H1 (cell line): ENCODE data around the gene TBC1D16. TPM values are rescaled to one million over a fixed set of nuclear protein-coding genes. Genes with fewer than 3 reads are reported as not detected.

ENCODE experiments used
- CTCF ChIA-PET: fragments of 300-600 bp; sonication (Branson Sonifier 250); formaldehyde crosslinking; loops from one replicate; lab custom pipeline; 2021; ENCODE audit not compliant: partially characterized antibody; lab: Charles Lee
- POLR2A ChIA-PET: fragments of 300-600 bp; sonication (Branson Sonifier 250); formaldehyde crosslinking; loops from one replicate; lab custom pipeline; 2021; ENCODE audit warnings: inconsistent platforms; ENCODE audit not compliant: partially characterized antibody; lab: Charles Lee
- DNase-seq, 2 experiments: peaks; one replicate each; pipeline versions ENCODE4 v3.0.0 to v3.0.0-alpha.2; 2010 to 2022; ENCODE audit warnings: low spot score in 2 of 2, low read depth in 1 of 2, mixed read lengths in 1 of 2
- FAIRE-seq: peaks from 2 replicates; lab custom pipeline; 2011; peaks lifted over from hg19 to GRCh38; lab: Jason Lieb, UNC
- H2AFZ ChIP-seq: 2 replicates; pipeline ENCODE4 v1.8.1; 2012; ENCODE audit warnings: low read length, inconsistent platforms
- H2AK5ac ChIP-seq: 2 replicates; pipeline ENCODE4 v1.6.1; 2013; ENCODE audit warnings: low read depth, low read length
- H2BK120ac ChIP-seq: replicated peaks from 2 replicates; pipeline ENCODE3; 2013; ENCODE audit warnings: low read depth, low read length, inconsistent platforms
- H2BK12ac ChIP-seq: 2 replicates; pipeline ENCODE4 v1.6.1; 2013; ENCODE audit warnings: low read depth, low read length
- H2BK15ac ChIP-seq: 2 replicates; pipeline ENCODE4 v1.6.1; 2013; ENCODE audit warnings: low read length
- H2BK20ac ChIP-seq: 2 replicates; pipeline ENCODE4 v1.6.1; 2013; ENCODE audit warnings: low read length
- H2BK5ac ChIP-seq: 2 replicates; pipeline ENCODE4 v1.6.1; 2013; ENCODE audit warnings: low read depth, low read length
- H3K14ac ChIP-seq: 2 replicates; pipeline ENCODE4 v1.6.1; 2013; ENCODE audit warnings: inconsistent platforms; ENCODE audit not compliant: insufficient read length
- H3K18ac ChIP-seq: 2 replicates; pipeline ENCODE4 v1.6.1; 2013; ENCODE audit warnings: low read length; ENCODE audit errors: extremely low read depth
- H3K23ac ChIP-seq: 2 replicates; pipeline ENCODE4 v1.6.1; 2013; ENCODE audit warnings: inconsistent platforms; ENCODE audit not compliant: insufficient read length
- H3K23me2 ChIP-seq: 2 replicates; pipeline ENCODE4 v1.6.1; 2013; ENCODE audit warnings: low read depth, low read length
- H3K27ac ChIP-seq: 2 replicates; pipeline ENCODE4 v1.6.1; 2011; ENCODE audit warnings: low read depth, low read length, inconsistent platforms
- H3K27me3 ChIP-seq, 4 experiments: replicated peaks in 1 of 4; 1 replicate in 1 of 4; 2 replicates in 3 of 4; pipeline versions ENCODE4 v1.6.1 to v1.8.1; 2011 to 2013; ENCODE audit warnings: low read length in 3 of 4, mild to moderate bottlenecking in 3 of 4, inconsistent platforms in 2 of 4, mixed read lengths in 2 of 4, moderate library complexity in 1 of 4; ENCODE audit not compliant: control insufficient read depth in 3 of 4, insufficient read depth in 3 of 4; ENCODE audit errors: extremely low read depth in 1 of 4
- H3K36me3 ChIP-seq, 4 experiments: 2 replicates each; pipeline versions ENCODE4 v1.6.1 to v1.8.1; 2011 to 2013; ENCODE audit warnings: mild to moderate bottlenecking in 4 of 4, low read length in 3 of 4, moderate library complexity in 2 of 4, control low read depth in 1 of 4, inconsistent platforms in 1 of 4; ENCODE audit not compliant: insufficient read depth in 4 of 4, control insufficient read depth in 2 of 4
- H3K4ac ChIP-seq: replicated peaks from 2 replicates; pipeline ENCODE3; 2013; ENCODE audit warnings: low read length, low read depth, mixed read lengths, inconsistent platforms; ENCODE audit not compliant: insufficient read length
- H3K4me1 ChIP-seq, 4 experiments: replicated peaks in 1 of 4; 1 replicate in 1 of 4; 2 replicates in 3 of 4; pipeline versions ENCODE4 v1.6.1 to v1.8.1; 2011 to 2013; ENCODE audit warnings: low read length in 3 of 4, inconsistent platforms in 2 of 4, mixed read lengths in 1 of 4; ENCODE audit not compliant: insufficient read depth in 4 of 4, control insufficient read depth in 3 of 4
- H3K4me2 ChIP-seq, 2 experiments: 2 replicates each; pipeline versions ENCODE4 v1.6.1 to v1.8.1; 2011 to 2013; ENCODE audit warnings: low read depth in 2 of 2, low read length in 2 of 2, control low read depth in 1 of 2, inconsistent platforms in 1 of 2, mild to moderate bottlenecking in 1 of 2; ENCODE audit not compliant: insufficient read depth in 1 of 2
- H3K4me3 ChIP-seq, 4 experiments: fragments of 200-600, 300-600 bp in 1 of 4; sonication (generic), shearing (Covaris generic), sonication (Bioruptor Twin) in 1 of 4; 2 replicates each; pipeline versions ENCODE4 v1.5.1 to v1.8.1; 2011 to 2016; ENCODE audit warnings: low read length in 4 of 4, low read depth in 3 of 4, control low read depth in 2 of 4, inconsistent platforms in 2 of 4, mild to moderate bottlenecking in 2 of 4, mixed read lengths in 1 of 4, moderate library complexity in 1 of 4; ENCODE audit not compliant: insufficient read depth in 2 of 4; ENCODE audit errors: extremely low read depth in 1 of 4
- H3K56ac ChIP-seq: replicated peaks from 2 replicates; pipeline ENCODE3; 2013; ENCODE audit warnings: low read depth, mild to moderate bottlenecking, mixed read lengths, low read length, inconsistent platforms; ENCODE audit not compliant: insufficient read length
- H3K79me1 ChIP-seq: 2 replicates; pipeline ENCODE4 v1.6.1; 2013; ENCODE audit warnings: low read depth, low read length, control low read depth
- H3K79me2 ChIP-seq, 2 experiments: 2 replicates each; pipeline versions ENCODE4 v1.6.1 to v1.8.1; 2012 to 2013; ENCODE audit warnings: low read length in 2 of 2, mild to moderate bottlenecking in 2 of 2, inconsistent platforms in 1 of 2; ENCODE audit not compliant: insufficient read depth in 2 of 2, control insufficient read depth in 1 of 2
- H3K9ac ChIP-seq, 4 experiments: replicated peaks in 1 of 4; 1 replicate in 1 of 4; 2 replicates in 3 of 4; pipeline versions ENCODE4 v1.6.1 to v1.8.1; 2011 to 2013; ENCODE audit warnings: low read depth in 3 of 4, low read length in 3 of 4, control low read depth in 2 of 4, mild to moderate bottlenecking in 2 of 4, moderate library complexity in 2 of 4, inconsistent platforms in 1 of 4; ENCODE audit errors: extremely low read depth in 1 of 4
- H3K9me3 ChIP-seq, 2 experiments: 2 replicates each; pipeline versions ENCODE4 v1.6.1 to v1.8.1; 2012 to 2013; ENCODE audit warnings: mild to moderate bottlenecking in 2 of 2, moderate library complexity in 2 of 2, control low read depth in 1 of 2, inconsistent platforms in 1 of 2, low read depth in 1 of 2, low read length in 1 of 2, mixed read lengths in 1 of 2; ENCODE audit not compliant: insufficient read depth in 2 of 2
- H4K20me1 ChIP-seq, 2 experiments: replicated peaks in 1 of 2; 2 replicates each; pipeline versions ENCODE3 to v1.8.1; 2011 to 2013; ENCODE audit warnings: inconsistent platforms in 2 of 2, low read length in 2 of 2, mild to moderate bottlenecking in 1 of 2; ENCODE audit not compliant: insufficient read depth in 2 of 2, control insufficient read depth in 1 of 2
- H4K5ac ChIP-seq: 2 replicates; pipeline ENCODE4 v1.6.1; 2013; ENCODE audit warnings: low read length, low read depth, mixed read lengths, inconsistent platforms; ENCODE audit not compliant: insufficient read length
- H4K8ac ChIP-seq: 2 replicates; pipeline ENCODE4 v1.8.0; 2013; ENCODE audit warnings: mild to moderate bottlenecking, moderate library complexity, low read length, inconsistent platforms; ENCODE audit not compliant: insufficient read depth; ENCODE audit errors: extremely low read depth
- H4K91ac ChIP-seq: replicated peaks from 2 replicates; pipeline ENCODE3; 2013; ENCODE audit warnings: low read length, mixed read lengths, inconsistent platforms; ENCODE audit not compliant: insufficient read length
- GABPA ChIP-seq: IDR thresholded peaks from 2 replicates; pipeline ENCODE4 v1.6.1; 2011; ENCODE audit warnings: mild to moderate bottlenecking, low read length, moderate library complexity, borderline replicate concordance; ENCODE audit not compliant: insufficient read depth
- RAD21 ChIP-seq, 2 experiments: IDR thresholded peaks in 1 of 2; conservative IDR thresholded peaks in 1 of 2; 2 replicates each; pipeline ENCODE4 v1.6.1; 2011; ENCODE audit warnings: low read depth in 2 of 2, low read length in 2 of 2, improper control_type of control experiment in 1 of 2, inconsistent platforms in 1 of 2, mild to moderate bottlenecking in 1 of 2, moderate library complexity in 1 of 2
- WGBS, 2 experiments: shearing (Covaris generic) in 1 of 2; methylation state at CpG; one replicate each; pipeline versions ENCODE4 v1.1.6 to v1.1.7; 2013 to 2015; ENCODE audit warnings: low lambda C conversion rate in 2 of 2, mixed read lengths in 2 of 2, inconsistent platforms in 1 of 2, low coverage in 1 of 2, missing lambda C conversion rate in 1 of 2; ENCODE audit not compliant: insufficient replicate concordance in 2 of 2, insufficient coverage in 1 of 2, insufficient read length in 1 of 2; ENCODE audit errors: extremely low coverage in 1 of 2, missing lambda C conversion rate in 1 of 2; 5-methylcytosine and 5-hydroxymethylcytosine counted together
- polyA plus RNA-seq, 7 experiments: library from polyadenylated mRNA; depleted of rRNA in 3 of 7; stranded (reverse) in 5 of 7; unstranded in 2 of 7; fragments of >200 nt in 5 of 7; fragments of 200-250 nt in 2 of 7; gene quantifications; 1 replicate in 5 of 7; 2 replicates in 1 of 7; 4 replicates in 1 of 7; pipeline versions ENCODE4 v1.2.1 to v1.2.3, GENCODE V29; 2011 to 2013; ENCODE audit warnings: missing spikeins in 2 of 7, mixed read lengths in 2 of 7
- total RNA-seq: library from RNA; stranded (reverse); fragmentation: NEBNext Ultra II Directional; extraction: Animal tissue kit (Norgen Biotek cat#: 25700); gene quantifications from 2 replicates; pipeline ENCODE4 v1.2.1, GENCODE V29; 2021
- TF ChIP-seq, protein P1 (sequence below), 3 experiments: IDR thresholded peaks; 1 replicate in 2 of 3; 2 replicates in 1 of 3; pipeline versions ENCODE4 v1.5.1 to v1.6.1; 2011; ENCODE audit warnings: low read length in 3 of 3, mild to moderate bottlenecking in 3 of 3, inconsistent platforms in 2 of 3, low read depth in 1 of 3, moderate library complexity in 1 of 3; ENCODE audit not compliant: insufficient read depth in 1 of 3; ENCODE audit errors: control extremely low read depth in 1 of 3
- TF ChIP-seq, protein P2 (sequence below): IDR thresholded peaks from 2 replicates; pipeline ENCODE4 v1.6.1; 2011; ENCODE audit warnings: low read length, improper control_type of control experiment

TBC1D16 gene
- total and polyA plus RNA-seq, 2 of the 8 experiments (the other 6 are each of a cell fraction or from before 2014, with no cell fraction given): 21.1 to 109 TPM

DNA sequence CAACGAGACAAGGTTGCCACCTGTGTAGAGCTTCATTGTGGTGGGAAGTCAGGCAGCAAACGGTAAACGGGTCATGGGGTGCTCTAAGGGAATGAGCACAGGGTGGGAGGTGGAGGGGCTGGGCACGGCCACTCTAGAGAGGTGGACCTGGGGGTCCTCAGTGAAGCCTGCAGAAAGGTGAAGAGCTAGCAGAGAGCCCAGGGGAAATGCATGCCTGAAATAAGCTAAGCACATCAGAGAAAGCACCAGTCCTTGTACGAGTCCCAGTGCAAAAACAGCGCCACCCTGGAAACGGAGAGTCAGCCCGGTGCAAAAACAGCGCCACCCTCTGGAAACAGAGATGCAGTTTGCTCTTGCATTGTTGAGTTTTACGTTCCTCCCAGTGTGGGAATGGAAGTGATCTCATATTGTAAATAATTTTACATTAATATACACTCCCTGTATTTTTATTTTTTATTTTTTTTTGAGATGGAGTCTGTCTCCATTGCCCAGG is 65.0 kb downstream of the TBC1D16 start:
- ChIA-PET CTCF (interaction anchor here (0.6 to 11.3 kb wide), 51 partner anchors 8 to 807 kb away, joined by 3 to 187 read pairs (median 5); partner anchors contain the start of gene CBX4), POLR2A (interaction anchor here (0.8 to 3.5 kb wide), 6 partner anchors 17 to 131 kb away, joined by 3 to 21 read pairs (median 5); partner anchors contain the start of gene CBX4)
- Histone ChIP-seq H2BK20ac (no peak overlapping the region), H3K23ac (no peak overlapping the region), H4K8ac (no peak overlapping the region), H3K4me3 (no peak overlapping the region), H2BK5ac (no peak overlapping the region), H3K27me3 (no peaks in the 10 kb centered on the region), H3K9ac (no peak overlapping the region), H3K56ac (no peak overlapping the region), H2BK120ac (no peak overlapping the region), H3K79me1 (peaks cover 5% of the 10 kb centered on the region; the same call in 1 of the 2 replicates), H3K9me3 (no peaks in the 10 kb centered on the region), H3K36me3 (peaks cover 0 to 6% (median 2%) of the 10 kb centered on the region in 4 experiments; a peak in 1 of 8 replicates), H3K4ac (no peak overlapping the region), H2AK5ac (no peak overlapping the region), H2BK15ac (no peak overlapping the region), H4K20me1 (no peaks in the 10 kb centered on the region), H3K18ac (no peak overlapping the region), H2BK12ac (no peak overlapping the region), H2AFZ (no peak overlapping the region), H3K4me1 (peaks cover 0 to 4% (median 2%) of the 10 kb centered on the region in 4 experiments; a peak in 4 of 7 replicates), H3K79me2 (peaks cover 0 to 9% of the 10 kb centered on the region in 2 experiments; a peak in 2 of 4 replicates), H3K14ac (no peak overlapping the region), H3K4me2 (no peak overlapping the region), H4K91ac (no peak overlapping the region), H4K5ac (no peak overlapping the region), H3K27ac (no peak overlapping the region), H3K23me2 (no peaks in the 10 kb centered on the region)
- FAIRE-seq (peak; percentile 78), DNase-seq (no peak)
- WGBS, 2 experiments: 46% methylated on average over 10 of the region's 10 CpGs; no CpG with 5 or more reads in 1 of the 2 experiments
- TF ChIP-seq, protein P1, sequence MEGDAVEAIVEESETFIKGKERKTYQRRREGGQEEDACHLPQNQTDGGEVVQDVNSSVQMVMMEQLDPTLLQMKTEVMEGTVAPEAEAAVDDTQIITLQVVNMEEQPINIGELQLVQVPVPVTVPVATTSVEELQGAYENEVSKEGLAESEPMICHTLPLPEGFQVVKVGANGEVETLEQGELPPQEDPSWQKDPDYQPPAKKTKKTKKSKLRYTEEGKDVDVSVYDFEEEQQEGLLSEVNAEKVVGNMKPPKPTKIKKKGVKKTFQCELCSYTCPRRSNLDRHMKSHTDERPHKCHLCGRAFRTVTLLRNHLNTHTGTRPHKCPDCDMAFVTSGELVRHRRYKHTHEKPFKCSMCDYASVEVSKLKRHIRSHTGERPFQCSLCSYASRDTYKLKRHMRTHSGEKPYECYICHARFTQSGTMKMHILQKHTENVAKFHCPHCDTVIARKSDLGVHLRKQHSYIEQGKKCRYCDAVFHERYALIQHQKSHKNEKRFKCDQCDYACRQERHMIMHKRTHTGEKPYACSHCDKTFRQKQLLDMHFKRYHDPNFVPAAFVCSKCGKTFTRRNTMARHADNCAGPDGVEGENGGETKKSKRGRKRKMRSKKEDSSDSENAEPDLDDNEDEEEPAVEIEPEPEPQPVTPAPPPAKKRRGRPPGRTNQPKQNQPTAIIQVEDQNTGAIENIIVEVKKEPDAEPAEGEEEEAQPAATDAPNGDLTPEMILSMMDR (IDR thresholded peaks at IDR 0.05; ENCODE audit: control extremely low read depth in 1 of 3, insufficient read depth in 1 of 3, low read depth in 1 of 3, low read length in 3 of 3): peak; percentile 87 to 98 (median 95)
- TF ChIP-seq, protein P2, sequence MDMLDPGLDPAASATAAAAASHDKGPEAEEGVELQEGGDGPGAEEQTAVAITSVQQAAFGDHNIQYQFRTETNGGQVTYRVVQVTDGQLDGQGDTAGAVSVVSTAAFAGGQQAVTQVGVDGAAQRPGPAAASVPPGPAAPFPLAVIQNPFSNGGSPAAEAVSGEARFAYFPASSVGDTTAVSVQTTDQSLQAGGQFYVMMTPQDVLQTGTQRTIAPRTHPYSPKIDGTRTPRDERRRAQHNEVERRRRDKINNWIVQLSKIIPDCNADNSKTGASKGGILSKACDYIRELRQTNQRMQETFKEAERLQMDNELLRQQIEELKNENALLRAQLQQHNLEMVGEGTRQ: no peak
- TF ChIP-seq GABPA (peak; percentile 22; the same call in 1 of the 2 replicates), RAD21 (IDR thresholded peaks at IDR 0.05 in 1 of 2, conservative IDR thresholded peaks at IDR 0.05 in 1 of 2; ENCODE audit: low read depth in 2 of 2, low read length in 2 of 2) (peak; percentile 77 to 85)
